ENCODE results near the gene HHAT.

Gene HHAT

DNA sequence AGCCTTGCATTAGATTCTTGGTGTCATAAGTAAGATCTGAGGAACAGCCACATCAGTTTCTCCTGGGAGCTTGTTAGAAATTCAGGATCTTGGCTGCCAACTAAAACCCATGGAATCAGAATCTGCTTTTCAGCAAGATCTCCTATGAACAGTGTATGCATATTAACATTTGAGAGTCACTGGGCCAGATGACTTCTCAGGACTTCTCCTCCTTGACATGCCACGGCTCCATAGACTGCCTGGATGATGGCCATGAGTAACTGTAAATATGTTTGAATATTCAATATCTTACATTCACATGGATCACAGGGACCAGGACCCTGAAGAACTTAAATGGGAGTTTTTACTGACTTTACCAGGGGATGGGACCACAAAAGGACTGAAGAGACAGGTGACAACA, 148.0 kb downstream of the HHAT start:
- Mint-ChIP-seq H3K4me3 (no peak overlapping the region), H3K27me3 (no peaks in the 10 kb centered on the region), H3K4me1 (ENCODE audit: low read depth) (no peaks in the 10 kb centered on the region), H3K27ac (no peak overlapping the region), H3K9me3 (no peaks in the 10 kb centered on the region), H3K36me3 (ENCODE audit: low read depth) (no peaks in the 10 kb centered on the region)
- DNase-seq: no peak

DNA sequence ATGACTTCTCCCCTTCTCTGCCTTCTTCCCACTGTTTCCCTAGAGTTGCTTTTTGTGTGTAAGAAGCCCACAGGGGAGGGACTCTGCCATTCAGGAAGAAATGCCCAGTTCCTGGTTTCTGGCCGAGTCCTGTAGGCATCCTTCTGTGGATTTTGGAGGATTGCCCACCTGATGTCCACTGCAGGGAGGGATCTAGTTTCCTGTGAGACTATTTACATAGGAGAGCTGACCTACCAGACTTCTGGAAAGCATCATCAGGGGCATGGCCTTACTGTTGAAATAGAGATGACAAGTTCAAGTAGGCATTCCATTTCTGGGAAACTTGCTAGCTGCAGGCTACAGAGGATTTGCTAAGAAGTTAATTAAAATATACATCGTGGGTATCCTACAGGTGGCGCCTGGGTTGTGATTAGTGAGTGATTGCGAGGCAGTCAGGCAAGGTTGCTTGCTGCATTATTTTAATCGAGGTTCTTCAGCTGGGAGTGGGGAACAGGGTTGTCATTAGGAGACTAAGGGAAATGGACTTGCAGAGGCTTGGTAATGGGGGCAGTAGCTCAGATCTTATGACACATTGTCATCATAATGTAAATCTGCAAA, 148.7 kb downstream of the HHAT start:
- Mint-ChIP-seq H3K36me3 (ENCODE audit: low read depth) (no peaks in the 10 kb centered on the region), H3K27me3 (no peaks in the 10 kb centered on the region), H3K4me1 (ENCODE audit: low read depth) (no peaks in the 10 kb centered on the region), H3K9me3 (no peaks in the 10 kb centered on the region), H3K4me3 (no peak overlapping the region), H3K27ac (no peak overlapping the region)
- no peak for DNase-seq

DNA sequence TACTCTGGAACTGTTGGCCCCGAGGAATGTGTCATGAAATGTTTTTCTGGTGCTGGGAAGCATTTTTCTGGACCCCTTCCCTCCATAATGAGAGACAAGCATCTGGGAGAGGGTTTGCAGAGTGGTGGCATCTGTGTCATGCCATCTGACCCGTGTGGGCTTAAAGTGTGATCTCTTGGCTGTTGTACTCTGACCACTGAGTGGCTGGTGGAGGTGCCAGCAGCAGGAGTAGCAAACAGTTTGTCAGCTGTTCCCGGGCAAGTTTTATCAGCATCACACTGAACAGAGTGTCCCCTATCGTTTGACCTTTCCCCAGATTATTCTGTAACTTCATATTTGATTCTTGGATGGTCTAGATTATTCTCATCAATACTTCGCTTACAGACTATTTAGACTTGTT, 150.1 kb downstream of the HHAT start:
- Mint-ChIP-seq H3K4me1 (ENCODE audit: low read depth) (no peaks in the 10 kb centered on the region), H3K27me3 (no peaks in the 10 kb centered on the region), H3K9me3 (no peaks in the 10 kb centered on the region), H3K4me3 (no peak overlapping the region), H3K36me3 (ENCODE audit: low read depth) (no peaks in the 10 kb centered on the region), H3K27ac (no peak overlapping the region)
- no peak for DNase-seq

DNA sequence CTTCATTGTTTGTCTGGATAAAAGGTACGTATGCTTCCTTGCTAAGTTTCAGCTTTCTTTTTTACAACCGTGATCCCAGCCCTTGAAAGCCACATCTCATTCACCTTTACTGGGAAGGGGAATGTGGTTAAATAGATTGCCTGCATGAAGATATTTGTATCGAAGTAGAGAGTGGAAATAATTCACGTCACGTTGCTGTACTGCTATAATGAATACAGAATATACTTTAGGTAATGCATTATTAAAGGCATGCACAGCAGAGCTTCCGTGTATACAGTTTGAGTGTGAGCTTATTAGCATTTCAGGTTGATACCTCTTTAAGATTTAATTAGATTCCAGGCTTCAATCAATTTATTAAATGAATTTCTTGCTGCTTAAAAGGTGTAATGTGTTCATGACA, 153.8 kb downstream of the HHAT start:
- DNase-seq: no peak
- Mint-ChIP-seq H3K27ac (no peak overlapping the region), H3K4me3 (no peak overlapping the region), H3K36me3 (ENCODE audit: low read depth) (no peaks in the 10 kb centered on the region), H3K9me3 (no peaks in the 10 kb centered on the region), H3K27me3 (no peaks in the 10 kb centered on the region), H3K4me1 (ENCODE audit: low read depth) (no peaks in the 10 kb centered on the region)

DNA sequence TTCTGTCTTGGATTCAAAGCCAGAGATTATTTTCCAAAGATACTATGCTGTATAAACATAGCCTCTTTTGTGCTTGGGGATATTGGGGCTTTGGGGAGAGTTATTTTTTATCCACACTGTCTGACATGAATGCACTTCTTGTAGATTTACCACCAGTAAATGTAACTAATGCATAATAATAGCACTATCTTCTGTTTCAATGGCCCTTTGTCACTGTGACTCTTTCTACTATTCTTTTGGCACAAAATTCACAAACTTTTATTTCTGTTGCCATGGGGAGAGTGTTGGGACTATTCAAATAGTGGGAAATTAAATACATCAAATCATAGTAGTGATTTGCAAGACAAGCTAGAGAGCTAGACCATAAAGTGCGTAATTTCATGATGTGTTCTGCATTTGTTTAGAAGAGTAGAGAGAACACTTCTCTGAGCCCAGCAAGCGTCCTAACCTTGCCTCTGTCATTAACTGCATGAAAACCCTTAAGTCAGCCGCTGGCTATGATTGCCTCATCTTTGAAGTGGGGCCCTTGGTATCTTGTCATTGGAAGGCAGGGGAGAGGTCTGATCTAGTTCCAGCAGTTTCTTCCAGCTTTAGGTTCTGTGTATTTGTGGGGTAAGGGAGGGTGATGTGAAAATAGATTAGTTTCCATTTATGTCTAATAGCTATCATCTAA, 154.4 kb downstream of the HHAT start:
- H3K4me3 Mint-ChIP-seq: no peak overlapping the region
- H3K9me3 Mint-ChIP-seq: no peaks in the 10 kb centered on the region
- no peaks in the 10 kb centered on the region for H3K27me3 Mint-ChIP-seq
- no peaks in the 10 kb centered on the region for H3K36me3 Mint-ChIP-seq (ENCODE audit: low read depth)
- DNase-seq: no peak
- no peaks in the 10 kb centered on the region for H3K4me1 Mint-ChIP-seq (ENCODE audit: low read depth)
- no peak overlapping the region for H3K27ac Mint-ChIP-seq

DNA sequence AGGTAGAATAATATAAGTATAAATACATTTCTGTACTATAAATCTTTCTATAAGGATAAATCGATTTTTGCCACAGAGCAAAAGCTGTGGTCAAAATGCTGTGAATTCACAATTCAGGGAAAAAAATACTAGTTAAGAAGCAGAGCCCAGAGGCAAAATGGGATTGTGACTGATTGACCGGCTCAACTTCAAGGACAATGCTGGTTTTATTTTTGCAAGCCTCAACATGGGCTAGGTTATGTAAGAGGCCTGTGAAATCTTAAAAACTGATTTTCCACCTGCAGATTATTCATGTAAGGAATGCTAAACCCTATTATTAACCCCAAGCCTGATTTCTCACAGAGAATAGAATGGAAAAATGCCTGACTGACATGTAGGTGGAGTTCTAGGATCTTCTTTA, 155.1 kb downstream of the HHAT start:
- Mint-ChIP-seq H3K27me3 (no peaks in the 10 kb centered on the region), H3K4me3 (no peak overlapping the region), H3K27ac (no peak overlapping the region)

DNA sequence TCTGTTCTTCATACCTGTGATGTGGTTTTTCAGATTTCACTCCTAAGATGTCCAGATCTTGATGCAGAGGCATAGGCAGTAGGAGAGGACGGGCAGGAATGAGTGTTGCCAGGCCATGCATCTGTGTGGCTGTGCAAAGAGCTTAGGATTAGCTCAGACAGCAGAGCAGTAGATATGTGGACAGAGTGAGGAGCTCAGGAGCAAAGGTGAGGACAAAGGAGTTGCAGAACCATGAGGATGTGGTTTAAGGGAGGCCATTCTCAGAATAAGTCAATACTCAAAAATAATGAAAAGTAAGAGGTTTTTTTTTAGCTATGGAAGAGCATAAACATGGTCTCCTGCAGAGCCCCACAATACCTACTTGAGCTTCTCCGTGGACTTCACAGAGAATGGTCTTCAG, 158.3 kb downstream of the HHAT start:
- Mint-ChIP-seq H3K4me3 (no peak overlapping the region), H3K27ac (no peak overlapping the region), H3K27me3 (no peaks in the 10 kb centered on the region), H3K4me1 (ENCODE audit: low read depth) (no peaks in the 10 kb centered on the region), H3K36me3 (ENCODE audit: low read depth) (no peaks in the 10 kb centered on the region), H3K9me3 (no peaks in the 10 kb centered on the region)
- DNase-seq: no peak

More for the DNA sequence above, 155.1 kb downstream of the HHAT start:
- H3K9me3 Mint-ChIP-seq: no peaks in the 10 kb centered on the region
- no peak for DNase-seq
- no peaks in the 10 kb centered on the region for H3K4me1 Mint-ChIP-seq (ENCODE audit: low read depth)
- no peaks in the 10 kb centered on the region for H3K36me3 Mint-ChIP-seq (ENCODE audit: low read depth)

DNA sequence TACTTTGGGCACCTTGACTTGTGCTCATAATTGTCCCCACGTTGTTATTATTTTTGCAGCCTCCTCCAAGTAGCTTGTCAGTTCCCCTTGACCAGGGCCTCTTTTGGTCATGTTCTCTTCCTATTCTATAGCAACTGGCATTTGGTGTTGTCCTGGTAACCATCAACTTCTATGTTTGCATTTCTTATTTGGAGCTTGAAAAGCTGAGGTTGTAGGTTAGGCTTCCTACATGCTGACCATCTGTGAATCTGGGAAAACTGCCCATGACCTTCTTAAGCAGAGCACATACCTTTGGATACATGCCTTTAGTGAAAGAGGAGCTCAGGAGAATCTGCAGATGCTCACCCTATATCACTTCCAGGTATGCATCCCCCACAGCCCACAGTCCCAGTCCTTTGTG, 160.8 kb downstream of the HHAT start:
- H3K27ac Mint-ChIP-seq: no peak overlapping the region
- H3K27me3 Mint-ChIP-seq: no peaks in the 10 kb centered on the region
- DNase-seq: no peak
- no peaks in the 10 kb centered on the region for H3K4me1 Mint-ChIP-seq (ENCODE audit: low read depth)
- no peaks in the 10 kb centered on the region for H3K9me3 Mint-ChIP-seq
- H3K36me3 Mint-ChIP-seq (ENCODE audit: low read depth): no peaks in the 10 kb centered on the region
- H3K4me3 Mint-ChIP-seq: no peak overlapping the region

DNA sequence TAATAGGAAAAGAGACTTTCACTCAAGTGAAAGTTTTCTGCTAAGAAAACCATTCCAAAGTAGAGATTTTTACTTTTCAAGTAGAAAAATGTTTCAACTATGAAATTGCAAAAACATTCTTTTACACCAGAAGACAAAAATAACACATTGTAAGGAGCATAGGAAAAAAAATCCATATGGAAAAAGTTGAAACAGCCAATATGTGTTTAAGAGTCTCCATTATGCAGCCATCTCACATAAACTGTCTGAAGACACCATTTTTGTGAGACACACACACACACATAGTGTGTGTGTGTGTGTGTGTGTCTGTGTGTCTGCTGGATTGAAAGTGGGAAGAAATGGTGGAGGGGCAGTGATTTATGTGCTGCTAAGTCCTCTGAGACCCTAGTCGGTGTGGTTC, 162.1 kb downstream of the HHAT start:
- no peak for DNase-seq
- no peak overlapping the region for H3K4me3 Mint-ChIP-seq
- H3K27ac Mint-ChIP-seq: no peak overlapping the region
- H3K4me1 Mint-ChIP-seq (ENCODE audit: low read depth): no peaks in the 10 kb centered on the region
- no peaks in the 10 kb centered on the region for H3K9me3 Mint-ChIP-seq
- H3K27me3 Mint-ChIP-seq: no peaks in the 10 kb centered on the region
- no peaks in the 10 kb centered on the region for H3K36me3 Mint-ChIP-seq (ENCODE audit: low read depth)

DNA sequence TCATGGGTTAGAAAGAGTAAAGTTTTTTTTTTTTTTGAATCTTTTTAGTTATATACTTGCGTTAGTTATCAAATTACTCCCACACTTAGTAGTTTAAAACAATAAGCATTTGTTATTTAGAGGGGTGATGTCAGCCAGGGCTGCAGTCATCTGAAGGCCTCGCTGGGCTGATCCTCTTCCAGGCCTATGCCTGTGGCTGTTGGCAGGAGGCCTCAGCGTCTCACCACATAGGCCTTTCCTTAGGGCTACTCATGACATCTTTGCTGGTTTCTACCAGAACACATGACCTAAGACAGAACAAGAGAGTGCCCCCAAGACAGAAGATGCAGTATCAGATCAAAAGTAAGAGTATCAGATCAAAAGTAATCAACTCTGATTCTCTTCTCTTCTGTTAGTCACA, 167.4 kb downstream of the HHAT start:
- DNase-seq: no peak
- no peak overlapping the region for H3K27ac Mint-ChIP-seq
- H3K27me3 Mint-ChIP-seq: no peaks in the 10 kb centered on the region
- no peaks in the 10 kb centered on the region for H3K36me3 Mint-ChIP-seq (ENCODE audit: low read depth)
- H3K9me3 Mint-ChIP-seq: no peaks in the 10 kb centered on the region
- H3K4me1 Mint-ChIP-seq (ENCODE audit: low read depth): no peaks in the 10 kb centered on the region
- no peak overlapping the region for H3K4me3 Mint-ChIP-seq

DNA sequence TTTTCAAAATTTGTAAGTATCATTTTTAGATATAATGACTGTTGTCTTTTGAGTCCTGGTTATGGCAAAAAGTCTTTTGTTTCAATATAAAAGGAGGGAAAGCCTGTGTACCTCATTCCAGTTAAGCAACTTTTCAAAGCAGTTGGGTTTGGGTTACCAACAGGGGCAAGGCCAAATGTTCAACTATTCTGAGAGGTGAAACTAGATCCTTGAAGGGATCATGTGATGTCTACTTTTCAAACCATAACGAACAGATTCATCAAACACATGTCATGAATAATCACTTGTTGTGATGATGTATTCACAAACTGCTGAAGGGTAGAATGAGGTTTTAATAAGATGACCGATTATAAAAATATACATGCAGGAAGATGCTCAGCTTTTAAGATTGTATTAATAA, 171.3 kb downstream of the HHAT start:
- Mint-ChIP-seq H3K27me3 (no peaks in the 10 kb centered on the region), H3K4me1 (ENCODE audit: low read depth) (no peaks in the 10 kb centered on the region), H3K36me3 (ENCODE audit: low read depth) (no peaks in the 10 kb centered on the region), H3K27ac (no peak overlapping the region), H3K4me3 (no peak overlapping the region), H3K9me3 (no peaks in the 10 kb centered on the region)
- DNase-seq: no peak

DNA sequence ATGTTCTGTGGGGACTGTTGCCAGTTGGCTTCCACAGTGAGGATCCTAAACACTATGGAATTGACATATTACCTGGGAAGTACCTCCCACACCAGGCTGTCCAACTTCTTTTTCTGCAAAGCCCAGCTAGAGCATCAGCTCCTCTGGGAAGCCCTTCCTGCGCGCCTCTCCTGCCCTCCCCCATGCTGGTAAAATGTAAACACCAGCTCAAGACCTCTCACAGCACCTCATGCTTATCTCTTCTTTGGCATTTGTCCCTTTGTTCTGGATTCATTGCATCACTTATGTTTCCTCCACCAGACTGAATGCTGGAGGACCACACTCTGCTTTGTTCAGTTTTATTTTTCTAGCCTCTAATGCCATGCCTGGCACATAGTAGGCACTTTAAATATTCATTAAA, 172.1 kb downstream of the HHAT start:
- H3K9me3 Mint-ChIP-seq: no peaks in the 10 kb centered on the region
- no peaks in the 10 kb centered on the region for H3K4me1 Mint-ChIP-seq (ENCODE audit: low read depth)
- DNase-seq: no peak
- H3K27ac Mint-ChIP-seq: no peak overlapping the region
- H3K36me3 Mint-ChIP-seq (ENCODE audit: low read depth): no peaks in the 10 kb centered on the region
- no peaks in the 10 kb centered on the region for H3K27me3 Mint-ChIP-seq
- H3K4me3 Mint-ChIP-seq: no peak overlapping the region

DNA sequence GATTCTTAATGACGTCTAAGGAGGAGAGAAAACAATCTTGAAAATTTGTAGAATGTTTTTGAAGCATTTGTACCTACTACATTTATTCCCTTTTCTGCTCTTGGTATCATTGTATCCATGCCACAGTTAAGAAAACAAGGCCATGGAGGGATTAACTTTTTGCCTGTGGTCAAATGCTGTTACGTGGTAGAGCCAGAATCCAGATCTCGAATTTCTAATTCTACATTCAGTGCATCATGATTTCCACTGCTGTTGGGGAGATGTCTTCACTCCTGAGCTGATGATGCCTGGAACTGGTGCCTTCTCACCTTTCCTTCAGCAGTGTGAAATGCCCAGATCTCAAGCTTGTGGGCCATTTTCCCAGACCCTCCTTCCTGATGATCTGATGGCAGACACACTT, 175.6 kb downstream of the HHAT start:
- no peaks in the 10 kb centered on the region for H3K4me1 Mint-ChIP-seq (ENCODE audit: low read depth)
- H3K36me3 Mint-ChIP-seq (ENCODE audit: low read depth): no peaks in the 10 kb centered on the region
- H3K27me3 Mint-ChIP-seq: no peaks in the 10 kb centered on the region
- no peak overlapping the region for H3K4me3 Mint-ChIP-seq
- no peak for DNase-seq
- no peak overlapping the region for H3K27ac Mint-ChIP-seq
- H3K9me3 Mint-ChIP-seq: no peaks in the 10 kb centered on the region

DNA sequence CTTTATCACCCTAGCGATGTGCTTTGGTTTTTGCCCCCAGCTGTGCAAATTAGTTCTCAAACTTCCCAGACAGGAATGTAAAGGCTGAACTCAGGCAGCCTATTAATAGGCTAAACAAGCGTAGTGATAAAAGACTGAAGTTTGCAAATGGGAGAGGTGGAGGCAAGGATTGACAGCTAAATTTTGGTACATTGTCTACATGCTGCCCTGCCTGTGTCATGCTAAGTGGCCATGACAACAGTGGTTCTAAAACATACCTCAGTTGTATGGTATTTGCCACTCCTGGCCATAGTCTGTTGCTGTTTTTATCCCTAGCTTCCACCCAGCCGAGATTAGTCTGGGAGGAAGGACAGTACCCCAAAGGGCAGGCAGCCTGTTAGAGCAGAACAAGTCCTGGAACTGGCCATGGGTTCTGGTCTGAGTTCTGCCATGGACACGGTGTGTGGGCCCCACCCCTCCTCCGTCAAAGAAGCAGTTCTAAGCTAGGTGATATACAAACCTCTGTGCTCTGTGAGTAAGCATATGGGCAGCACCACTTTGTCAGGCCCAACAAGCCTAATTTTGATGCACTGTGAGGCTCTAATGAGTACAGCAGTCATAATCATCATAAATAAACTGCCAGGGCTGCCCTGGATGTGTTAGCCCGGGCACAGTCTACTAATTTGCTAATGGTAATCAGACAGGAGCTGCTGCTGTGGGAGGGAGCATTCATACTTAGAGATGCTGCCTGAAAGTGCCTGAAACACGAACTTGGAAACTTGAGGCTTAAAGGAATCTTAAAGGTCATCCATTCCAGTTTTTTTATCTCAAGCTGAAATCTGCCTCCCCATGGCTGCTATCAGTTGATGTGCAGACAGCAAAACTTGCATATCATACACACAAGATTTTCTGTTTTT, 177.1 kb downstream of the HHAT start:
- Mint-ChIP-seq H3K27me3 (no peaks in the 10 kb centered on the region), H3K36me3 (ENCODE audit: low read depth) (no peaks in the 10 kb centered on the region), H3K9me3 (no peaks in the 10 kb centered on the region), H3K4me1 (ENCODE audit: low read depth) (no peaks in the 10 kb centered on the region), H3K4me3 (no peak overlapping the region), H3K27ac (no peak overlapping the region)
- DNase-seq: no peak

DNA sequence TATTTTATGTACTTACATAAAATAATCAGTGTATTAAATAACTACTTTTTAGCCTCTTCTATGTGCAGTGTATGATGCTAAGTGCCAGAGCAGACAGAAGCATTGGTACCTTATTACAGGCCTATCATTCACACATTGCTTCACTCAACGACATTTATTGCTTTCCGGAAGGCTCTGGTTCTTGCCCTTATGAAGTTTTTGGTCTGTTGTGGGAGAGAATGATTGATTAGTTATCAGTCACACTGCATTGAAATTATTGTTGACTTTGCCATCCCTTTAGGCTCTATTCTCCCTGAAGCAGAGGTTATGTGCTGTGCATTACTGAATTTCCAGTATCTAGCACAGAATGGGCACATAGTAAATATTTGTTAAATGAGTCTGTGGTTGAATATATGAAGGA, 178.0 kb downstream of the HHAT start:
- no peak overlapping the region for H3K27ac Mint-ChIP-seq
- H3K4me3 Mint-ChIP-seq: no peak overlapping the region
- DNase-seq: no peak
- H3K36me3 Mint-ChIP-seq (ENCODE audit: low read depth): no peaks in the 10 kb centered on the region
- H3K4me1 Mint-ChIP-seq (ENCODE audit: low read depth): no peaks in the 10 kb centered on the region
- no peaks in the 10 kb centered on the region for H3K27me3 Mint-ChIP-seq
- no peaks in the 10 kb centered on the region for H3K9me3 Mint-ChIP-seq
